Caco-2 (cell line): ENCODE results near the gene ATP1A1. TPM values are rescaled to one million over a fixed set of nuclear protein-coding genes. Genes with fewer than 3 reads are reported as not detected.

Experiments used
- BruUV-seq: library from RNA; stranded (reverse); fragments of 400-500 nt; replicated peaks from 2 replicates; lab custom pipeline; 2021; lab: Mats Ljungman, UMichigan
- CTCF ChIA-PET: fragments of 300-600 bp; sonication (Branson Sonifier 250); formaldehyde crosslinking; loops from one replicate; lab custom pipeline; 2022; ENCODE audit warnings: antibody characterized with exemption; lab: Charles Lee
- POLR2A ChIA-PET: fragments of 300-600 bp; sonication (Branson Sonifier 250); formaldehyde crosslinking; loops from one replicate; lab custom pipeline; 2022; ENCODE audit warnings: antibody characterized with exemption; lab: Charles Lee
- DNase-seq, 2 experiments: peaks; one replicate each; pipeline versions ENCODE4 v3.0.0 to v3.0.0-alpha.2; 2020 to 2022
- H3K27me3 ChIP-seq: replicated peaks from 2 replicates; pipeline ENCODE4 v1.6.0; 2011; ENCODE audit warnings: low read length; ENCODE audit not compliant: control insufficient read depth, insufficient read depth
- H3K36me3 ChIP-seq: 2 replicates; pipeline ENCODE4 v1.5.1; 2011; ENCODE audit warnings: low read length; ENCODE audit not compliant: control insufficient read depth, insufficient read depth
- H3K4me1 ChIP-seq: fragments of 250-450 bp; sonication (Bioruptor Pico); 2 replicates; pipeline ENCODE4 v1.5.1; 2020; ENCODE audit warnings: mild to moderate bottlenecking
- H3K4me3 ChIP-seq: 2 replicates; pipeline ENCODE4 v1.5.1; 2011; ENCODE audit warnings: low read depth, mild to moderate bottlenecking, control low read depth, low read length
- H3K9me3 ChIP-seq: fragments of 250-450 bp; sonication (Bioruptor Pico); 2 replicates; pipeline ENCODE4 v1.5.1; 2020; ENCODE audit warnings: mild to moderate bottlenecking, moderate library complexity
- H3K27ac Mint-ChIP-seq: one replicate; pipeline ENCODE4 v1.8.0; 2022; ENCODE audit warnings: mixed read lengths; ENCODE audit not compliant: unreplicated experiment
- H3K27me3 Mint-ChIP-seq: one replicate; pipeline ENCODE4 v1.8.0; 2022; ENCODE audit warnings: mixed read lengths; ENCODE audit not compliant: insufficient read depth, unreplicated experiment
- H3K36me3 Mint-ChIP-seq: one replicate; pipeline ENCODE4 v1.8.0; 2022; ENCODE audit warnings: mild to moderate bottlenecking, mixed read lengths; ENCODE audit not compliant: insufficient read depth, unreplicated experiment
- H3K4me1 Mint-ChIP-seq: one replicate; pipeline ENCODE4 v1.8.0; 2022; ENCODE audit warnings: low read depth, mixed read lengths; ENCODE audit not compliant: unreplicated experiment
- H3K4me3 Mint-ChIP-seq: one replicate; pipeline ENCODE4 v1.8.0; 2022; ENCODE audit warnings: mild to moderate bottlenecking, moderate library complexity, mixed read lengths; ENCODE audit not compliant: unreplicated experiment
- H3K9me3 Mint-ChIP-seq: one replicate; pipeline ENCODE4 v1.8.0; 2022; ENCODE audit warnings: mixed read lengths; ENCODE audit not compliant: unreplicated experiment
- intact Hi-C: fragments of 100-400 bp; cut with micrococcal nuclease; formaldehyde crosslinking; loops from one replicate; pipeline ENCODE4 v1.10.0; 2022; ENCODE audit not compliant: unreplicated experiment
- total RNA-seq: library from RNA; stranded (reverse); gene quantifications from 2 replicates; pipeline ENCODE4 v1.2.3, GENCODE V29; 2022
- TF ChIP-seq, protein P1 (sequence below), 2 experiments: fragments of 200-600 bp in 1 of 2; IDR thresholded peaks; 1 replicate in 1 of 2; 2 replicates in 1 of 2; pipeline versions ENCODE4 v1.5.1 to v1.8.0; 2011 to 2022; ENCODE audit warnings: antibody characterized with exemption in 1 of 2, control low read depth in 1 of 2, inconsistent platforms in 1 of 2, low read depth in 1 of 2, low read length in 1 of 2, mild to moderate bottlenecking in 1 of 2, moderate library complexity in 1 of 2; ENCODE audit not compliant: insufficient read depth in 1 of 2, severe bottlenecking in 1 of 2, unreplicated experiment in 1 of 2

ATP1A1 gene
- total RNA-seq, 1 experiment from 2014 or later = 508 TPM

DNA sequence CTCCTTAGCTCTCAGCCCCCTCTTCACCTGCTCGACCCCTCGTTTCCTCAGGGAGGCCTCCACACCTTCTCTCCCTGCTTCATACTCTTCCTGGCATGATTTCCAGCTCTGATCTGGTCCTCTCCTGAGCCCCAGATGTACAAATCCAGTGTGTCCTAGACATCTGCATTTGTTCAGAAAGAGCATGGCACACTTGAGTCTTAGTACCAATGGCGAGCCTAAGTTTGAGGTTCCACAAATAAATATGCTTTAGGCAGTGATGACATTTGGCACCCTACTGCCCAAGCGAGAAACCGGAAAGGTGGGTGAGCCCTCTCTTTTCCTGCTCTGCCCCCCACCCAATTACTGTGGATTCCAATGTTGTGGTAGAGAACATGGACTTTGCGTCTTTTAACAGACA lies 34.0 kb downstream of the ATP1A1 start:
- no peaks in the 10 kb centered on the region for H3K9me3 Mint-ChIP-seq
- H3K27me3 Mint-ChIP-seq = no peaks in the 10 kb centered on the region
- peaks cover 7% of the 10 kb centered on the region for H3K4me1 Mint-ChIP-seq
- POLR2A ChIA-PET = no interaction called here
- DNase-seq = no peak
- no peak overlapping the region for H3K4me3 ChIP-seq
- peak overlapping the region; percentile 8 for H3K27ac Mint-ChIP-seq
- H3K4me3 Mint-ChIP-seq = no peak overlapping the region
- TF ChIP-seq, protein P1, sequence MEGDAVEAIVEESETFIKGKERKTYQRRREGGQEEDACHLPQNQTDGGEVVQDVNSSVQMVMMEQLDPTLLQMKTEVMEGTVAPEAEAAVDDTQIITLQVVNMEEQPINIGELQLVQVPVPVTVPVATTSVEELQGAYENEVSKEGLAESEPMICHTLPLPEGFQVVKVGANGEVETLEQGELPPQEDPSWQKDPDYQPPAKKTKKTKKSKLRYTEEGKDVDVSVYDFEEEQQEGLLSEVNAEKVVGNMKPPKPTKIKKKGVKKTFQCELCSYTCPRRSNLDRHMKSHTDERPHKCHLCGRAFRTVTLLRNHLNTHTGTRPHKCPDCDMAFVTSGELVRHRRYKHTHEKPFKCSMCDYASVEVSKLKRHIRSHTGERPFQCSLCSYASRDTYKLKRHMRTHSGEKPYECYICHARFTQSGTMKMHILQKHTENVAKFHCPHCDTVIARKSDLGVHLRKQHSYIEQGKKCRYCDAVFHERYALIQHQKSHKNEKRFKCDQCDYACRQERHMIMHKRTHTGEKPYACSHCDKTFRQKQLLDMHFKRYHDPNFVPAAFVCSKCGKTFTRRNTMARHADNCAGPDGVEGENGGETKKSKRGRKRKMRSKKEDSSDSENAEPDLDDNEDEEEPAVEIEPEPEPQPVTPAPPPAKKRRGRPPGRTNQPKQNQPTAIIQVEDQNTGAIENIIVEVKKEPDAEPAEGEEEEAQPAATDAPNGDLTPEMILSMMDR (IDR thresholded peaks at IDR 0.05; ENCODE audit: insufficient read depth in 1 of 2, low read depth in 1 of 2, low read length in 1 of 2, severe bottlenecking in 1 of 2, unreplicated experiment in 1 of 2) = no peak
- no peaks in the 10 kb centered on the region for H3K9me3 ChIP-seq
- peaks cover 1% of the 10 kb centered on the region; the same call in 1 of the 2 replicates for H3K36me3 ChIP-seq
- peaks cover 3% of the 10 kb centered on the region for H3K4me1 ChIP-seq
- peaks cover 60% of the 10 kb centered on the region for H3K36me3 Mint-ChIP-seq
- intact Hi-C loops = no loop called here
- no peaks in the 10 kb centered on the region for H3K27me3 ChIP-seq
- BruUV-seq = no TSS peak
- CTCF ChIA-PET = interaction anchor here (1.3 kb wide), 1 partner anchor 78 kb away, joined by 5 read pairs; no protein-coding TSS in a partner anchor

DNA sequence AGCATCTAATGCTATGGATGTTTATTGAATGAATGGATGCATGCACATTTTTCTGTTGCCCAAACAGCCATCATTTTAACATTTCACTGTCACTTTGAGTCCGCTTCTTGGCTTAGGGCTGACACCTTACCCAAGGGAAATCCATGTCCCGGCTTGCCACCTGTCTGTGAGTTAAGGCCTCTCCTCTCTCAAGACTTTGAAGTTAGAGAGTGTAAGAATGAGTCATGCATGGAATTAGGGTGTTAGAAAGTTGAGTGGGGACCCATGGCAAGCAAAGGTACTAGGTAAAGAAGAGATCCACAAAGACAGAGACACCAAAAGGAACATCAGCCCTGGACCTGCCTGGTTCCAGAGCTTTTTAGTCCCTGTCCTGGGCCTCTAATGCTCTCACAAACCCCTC lies 35.1 kb downstream of the ATP1A1 start:
- Histone ChIP-seq H3K9me3 (no peaks in the 10 kb centered on the region), H3K4me1 (peaks cover 11% of the 10 kb centered on the region), H3K27me3 (no peaks in the 10 kb centered on the region), H3K36me3 (no peaks in the 10 kb centered on the region), H3K4me3 (no peak overlapping the region)
- Mint-ChIP-seq H3K9me3 (no peaks in the 10 kb centered on the region), H3K4me1 (no peaks in the 10 kb centered on the region), H3K27ac (no peak overlapping the region), H3K36me3 (peaks cover 49% of the 10 kb centered on the region), H3K27me3 (no peaks in the 10 kb centered on the region), H3K4me3 (no peak overlapping the region)
- TF ChIP-seq, protein P1 (IDR thresholded peaks at IDR 0.05; ENCODE audit: insufficient read depth in 1 of 2, low read depth in 1 of 2, low read length in 1 of 2, severe bottlenecking in 1 of 2, unreplicated experiment in 1 of 2) = no peak
- ChIA-PET CTCF (no interaction called here), POLR2A (no interaction called here)
- intact Hi-C loops = no loop called here
- DNase-seq = no peak
- BruUV-seq = no TSS peak

DNA sequence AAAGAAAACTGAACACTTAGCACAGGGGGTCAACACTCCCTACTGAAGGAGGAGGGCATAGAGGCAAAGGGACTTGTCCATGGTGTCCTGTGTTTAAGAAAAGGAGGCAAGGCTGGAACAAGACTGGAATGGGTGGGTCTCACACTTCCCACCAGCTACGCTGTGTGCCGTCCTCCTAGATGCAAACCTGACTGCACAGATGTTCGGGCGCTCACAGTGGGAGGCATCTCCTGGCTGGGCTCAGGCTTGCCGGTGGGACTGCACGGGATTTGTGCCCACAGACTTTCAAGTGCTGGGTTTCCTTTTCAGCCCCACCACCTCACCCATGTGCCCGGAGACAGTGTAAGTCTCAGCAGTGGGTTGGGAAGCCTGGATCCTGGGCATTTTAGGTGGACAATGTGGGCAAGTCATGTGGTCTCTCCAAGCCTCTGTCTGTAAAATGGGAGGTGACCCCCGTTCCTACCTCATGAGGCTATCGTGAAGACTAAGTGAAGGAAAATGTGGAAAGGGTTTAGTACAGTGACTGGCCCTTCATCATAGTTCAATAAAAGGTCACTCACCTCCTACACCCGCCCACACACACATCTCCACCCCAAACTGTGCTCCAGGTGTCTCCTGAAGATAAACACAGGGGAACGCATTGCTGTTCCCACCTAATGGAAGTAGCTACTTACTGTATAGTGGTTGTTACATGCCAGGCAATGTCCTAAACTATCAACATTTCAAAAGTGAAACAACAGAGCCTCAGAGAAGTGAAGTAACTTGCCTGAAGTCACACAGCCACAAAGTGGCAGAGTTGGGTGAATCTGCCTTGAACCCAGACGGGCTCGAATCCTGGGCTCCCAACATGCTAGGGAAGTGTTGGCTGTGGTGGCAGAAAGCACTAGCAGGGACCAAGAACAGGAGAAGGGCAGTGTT lies 36.0 kb downstream of the ATP1A1 start:
- DNase-seq = no peak
- Mint-ChIP-seq H3K27ac (no peak overlapping the region), H3K9me3 (no peaks in the 10 kb centered on the region), H3K4me1 (no peaks in the 10 kb centered on the region), H3K27me3 (no peaks in the 10 kb centered on the region), H3K36me3 (peaks cover 40% of the 10 kb centered on the region), H3K4me3 (no peak overlapping the region)
- intact Hi-C loops = no loop called here
- Histone ChIP-seq H3K4me1 (peaks cover 11% of the 10 kb centered on the region), H3K27me3 (no peaks in the 10 kb centered on the region), H3K4me3 (no peak overlapping the region), H3K9me3 (no peaks in the 10 kb centered on the region), H3K36me3 (no peaks in the 10 kb centered on the region)
- TF ChIP-seq, protein P1 (IDR thresholded peaks at IDR 0.05; ENCODE audit: insufficient read depth in 1 of 2, low read depth in 1 of 2, low read length in 1 of 2, severe bottlenecking in 1 of 2, unreplicated experiment in 1 of 2) = no peak
- POLR2A ChIA-PET = no interaction called here
- BruUV-seq = no TSS peak
- CTCF ChIA-PET = no interaction called here
